ENCODE results near the gene SEC24C.

Gene SEC24C

DNA sequence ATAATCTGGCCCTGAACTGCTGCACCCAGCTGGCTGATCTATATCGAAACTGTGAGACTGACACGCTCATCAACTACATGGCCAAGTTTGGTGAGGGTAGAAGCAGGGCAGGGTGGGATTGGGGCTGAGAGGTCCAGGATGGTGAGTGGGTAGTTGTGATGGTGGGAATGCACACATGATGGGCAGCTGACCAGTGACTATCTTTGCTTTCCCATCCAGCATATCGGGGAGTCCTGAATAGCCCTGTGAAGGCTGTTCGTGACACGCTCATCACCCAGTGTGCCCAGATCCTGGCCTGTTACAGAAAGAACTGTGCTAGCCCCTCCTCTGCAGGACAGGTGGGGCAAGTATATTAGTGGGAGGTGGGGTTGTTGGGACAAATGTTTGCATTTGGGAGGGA lies 25.2 kb downstream of the SEC24C start:
- Histone ChIP-seq H3F3A (ENCODE audit: control insufficient read depth, insufficient read depth) (peaks cover 12% of the 10 kb centered on the region), H3K9me3 (ENCODE audit: control insufficient read depth, insufficient read depth, low read length) (no peaks in the 10 kb centered on the region), H3K4me2 (ENCODE audit: low read length) (peak overlapping the region; percentile 43), H3K27ac (ENCODE audit: low read depth, low read length) (peak overlapping the region; percentile 22; the same call in 1 of the 2 replicates), H3K27me3 (ENCODE audit: control insufficient read depth, low read length) (no peaks in the 10 kb centered on the region), H3K79me2 (ENCODE audit: control insufficient read depth, low read length) (peaks cover 22% of the 10 kb centered on the region), H3K4me1 (ENCODE audit: control insufficient read depth, low read length) (peaks cover 31% of the 10 kb centered on the region), H3K36me3 (ENCODE audit: control insufficient read depth, low read length) (peaks cover 83% of the 10 kb centered on the region), H3K9me2 (replicated peaks; ENCODE audit: control insufficient read depth, low read length) (no peaks in the 10 kb centered on the region), H4K20me1 (ENCODE audit: control insufficient read depth, insufficient read depth, low read depth, low read length) (no peaks in the 10 kb centered on the region), H3K4me3 (ENCODE audit: low read length) (0 out of 2 replicates have a peak overlapping the region, but pooled peaks have one; percentile 6)
- TF ChIP-seq CTCF (IDR thresholded peaks at IDR 0.05; ENCODE audit: low read depth, low read length, poor library complexity, severe bottlenecking): no peak
- TF ChIP-seq EZH2phosphoT487 (IDR thresholded peaks at IDR 0.05; ENCODE audit: borderline replicate concordance, low read length): no peak

DNA sequence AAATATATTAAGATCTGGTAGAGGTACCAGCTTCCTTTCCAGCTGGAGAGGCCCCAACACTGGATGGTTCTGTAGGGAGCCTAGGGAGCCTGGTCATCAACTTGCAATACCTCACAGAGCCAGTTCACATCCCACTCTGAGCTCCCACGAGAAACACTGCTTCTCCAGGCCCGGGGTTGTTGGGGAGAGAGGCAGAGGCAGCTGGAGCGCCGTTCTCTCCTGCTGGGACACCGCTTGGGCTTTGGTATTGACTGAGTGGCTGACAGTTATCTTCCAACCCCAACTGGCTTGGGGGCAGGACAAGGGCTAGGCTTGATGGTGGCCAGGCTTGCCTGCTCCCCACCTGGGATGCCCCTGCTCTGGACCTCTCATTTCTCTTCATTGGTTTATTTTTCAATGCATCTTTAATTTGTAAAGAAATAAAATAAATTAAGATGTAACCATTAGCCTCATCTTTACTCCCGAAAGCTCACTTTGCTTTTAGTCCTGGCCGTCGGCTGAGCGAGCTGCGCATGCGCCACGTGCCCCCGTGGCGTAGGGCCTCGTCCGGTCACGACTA lies 27.6 kb downstream of the SEC24C start:
- no peaks in the 10 kb centered on the region for H3K27me3 ChIP-seq (ENCODE audit: control insufficient read depth, low read length)
- peaks cover 79% of the 10 kb centered on the region for H3K36me3 ChIP-seq (ENCODE audit: control insufficient read depth, low read length)
- H3F3A ChIP-seq (ENCODE audit: control insufficient read depth, insufficient read depth): peaks cover 12% of the 10 kb centered on the region
- peaks cover 44% of the 10 kb centered on the region for H3K4me1 ChIP-seq (ENCODE audit: control insufficient read depth, low read length)
- peaks cover 46% of the 10 kb centered on the region for H3K79me2 ChIP-seq (ENCODE audit: control insufficient read depth, low read length)
- peaks cover 4% of the 10 kb centered on the region; the same call in 1 of the 2 replicates for H4K20me1 ChIP-seq (ENCODE audit: control insufficient read depth, insufficient read depth, low read depth, low read length)
- no peaks in the 10 kb centered on the region for H3K9me3 ChIP-seq (ENCODE audit: control insufficient read depth, insufficient read depth, low read length)
- H3K4me2 ChIP-seq (ENCODE audit: low read length): peak overlapping the region; percentile 74
- H3K9me2 ChIP-seq (replicated peaks; ENCODE audit: control insufficient read depth, low read length): no peaks in the 10 kb centered on the region
- H3K27ac ChIP-seq (ENCODE audit: low read depth, low read length): peak overlapping the region; percentile 80
- no peak for TF ChIP-seq CTCF (IDR thresholded peaks at IDR 0.05; ENCODE audit: low read depth, low read length, poor library complexity, severe bottlenecking)
- TF ChIP-seq EZH2phosphoT487 (IDR thresholded peaks at IDR 0.05; ENCODE audit: borderline replicate concordance, low read length): no peak
- H3K4me3 ChIP-seq (ENCODE audit: low read length): peak overlapping the region; percentile 95

GRCh38 chr10:73772281-73773151 lies 28.3 kb downstream of the SEC24C start:
- peaks cover 82% of the 10 kb centered on the region for H3K36me3 ChIP-seq (ENCODE audit: control insufficient read depth, low read length)
- TF ChIP-seq EZH2phosphoT487 (IDR thresholded peaks at IDR 0.05; ENCODE audit: borderline replicate concordance, low read length) (no peak), CTCF (IDR thresholded peaks at IDR 0.05; ENCODE audit: low read depth, low read length, poor library complexity, severe bottlenecking) (peak; percentile 21)
- peaks cover 54% of the 10 kb centered on the region for H3K79me2 ChIP-seq (ENCODE audit: control insufficient read depth, low read length)
- peak overlapping the region; percentile 74 for H3K4me2 ChIP-seq (ENCODE audit: low read length)
- peak overlapping the region; percentile 95 for H3K4me3 ChIP-seq (ENCODE audit: low read length)
- no peaks in the 10 kb centered on the region for H3K9me2 ChIP-seq (replicated peaks; ENCODE audit: control insufficient read depth, low read length)
- peaks cover 12% of the 10 kb centered on the region for H3F3A ChIP-seq (ENCODE audit: control insufficient read depth, insufficient read depth)
- no peaks in the 10 kb centered on the region for H3K9me3 ChIP-seq (ENCODE audit: control insufficient read depth, insufficient read depth, low read length)
- peaks cover 4% of the 10 kb centered on the region; the same call in 1 of the 2 replicates for H4K20me1 ChIP-seq (ENCODE audit: control insufficient read depth, insufficient read depth, low read depth, low read length)
- H3K27me3 ChIP-seq (ENCODE audit: control insufficient read depth, low read length): no peaks in the 10 kb centered on the region
- peaks cover 48% of the 10 kb centered on the region for H3K4me1 ChIP-seq (ENCODE audit: control insufficient read depth, low read length)
- peak overlapping the region; percentile 80 for H3K27ac ChIP-seq (ENCODE audit: low read depth, low read length)

All from DOHH2 (cell line).